ENCODE data around the gene SLTM.

Gene SLTM

DNA sequence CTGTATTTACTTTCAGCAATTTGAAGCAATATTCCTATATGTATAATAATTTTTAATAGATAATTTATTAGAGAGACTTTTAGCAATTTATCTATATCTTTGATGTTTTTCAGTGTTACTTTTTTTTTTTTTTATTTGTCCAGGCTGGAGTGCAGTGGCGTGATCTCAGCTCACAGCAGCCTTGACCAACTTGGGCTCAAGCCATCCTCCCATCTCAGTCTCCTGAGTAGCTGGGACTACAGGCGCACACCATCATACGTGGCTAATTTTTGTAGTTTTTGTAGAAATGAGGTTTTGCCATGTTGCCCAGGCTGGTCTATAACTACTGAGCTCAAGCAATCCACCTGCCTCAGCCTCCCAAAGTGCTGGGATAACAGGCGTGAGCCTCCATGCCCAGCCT, 25.3 kb upstream of the SLTM start:
- TF ChIP-seq FOXP2 (optimal IDR thresholded peaks at IDR 0.05; ENCODE audit: borderline replicate concordance, extremely low read depth, extremely low read length, insufficient read depth) = no peak
- no peak for TF ChIP-seq POLR2AphosphoS5 (IDR thresholded peaks at IDR 0.05; ENCODE audit: low read depth, low read length)
- TF ChIP-seq, protein P1, sequence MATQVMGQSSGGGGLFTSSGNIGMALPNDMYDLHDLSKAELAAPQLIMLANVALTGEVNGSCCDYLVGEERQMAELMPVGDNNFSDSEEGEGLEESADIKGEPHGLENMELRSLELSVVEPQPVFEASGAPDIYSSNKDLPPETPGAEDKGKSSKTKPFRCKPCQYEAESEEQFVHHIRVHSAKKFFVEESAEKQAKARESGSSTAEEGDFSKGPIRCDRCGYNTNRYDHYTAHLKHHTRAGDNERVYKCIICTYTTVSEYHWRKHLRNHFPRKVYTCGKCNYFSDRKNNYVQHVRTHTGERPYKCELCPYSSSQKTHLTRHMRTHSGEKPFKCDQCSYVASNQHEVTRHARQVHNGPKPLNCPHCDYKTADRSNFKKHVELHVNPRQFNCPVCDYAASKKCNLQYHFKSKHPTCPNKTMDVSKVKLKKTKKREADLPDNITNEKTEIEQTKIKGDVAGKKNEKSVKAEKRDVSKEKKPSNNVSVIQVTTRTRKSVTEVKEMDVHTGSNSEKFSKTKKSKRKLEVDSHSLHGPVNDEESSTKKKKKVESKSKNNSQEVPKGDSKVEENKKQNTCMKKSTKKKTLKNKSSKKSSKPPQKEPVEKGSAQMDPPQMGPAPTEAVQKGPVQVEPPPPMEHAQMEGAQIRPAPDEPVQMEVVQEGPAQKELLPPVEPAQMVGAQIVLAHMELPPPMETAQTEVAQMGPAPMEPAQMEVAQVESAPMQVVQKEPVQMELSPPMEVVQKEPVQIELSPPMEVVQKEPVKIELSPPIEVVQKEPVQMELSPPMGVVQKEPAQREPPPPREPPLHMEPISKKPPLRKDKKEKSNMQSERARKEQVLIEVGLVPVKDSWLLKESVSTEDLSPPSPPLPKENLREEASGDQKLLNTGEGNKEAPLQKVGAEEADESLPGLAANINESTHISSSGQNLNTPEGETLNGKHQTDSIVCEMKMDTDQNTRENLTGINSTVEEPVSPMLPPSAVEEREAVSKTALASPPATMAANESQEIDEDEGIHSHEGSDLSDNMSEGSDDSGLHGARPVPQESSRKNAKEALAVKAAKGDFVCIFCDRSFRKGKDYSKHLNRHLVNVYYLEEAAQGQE (IDR thresholded peaks at IDR 0.05; ENCODE audit: insufficient read depth in 1 of 2, low read depth in 2 of 2, low read length in 2 of 2) = no peak
- no peak for TF ChIP-seq TAF1 (IDR thresholded peaks at IDR 0.05; ENCODE audit: borderline replicate concordance, insufficient read depth, low read length)
- TF ChIP-seq SIN3A (IDR thresholded peaks at IDR 0.05; ENCODE audit: borderline replicate concordance, insufficient read depth, low read length) = no peak

DNA sequence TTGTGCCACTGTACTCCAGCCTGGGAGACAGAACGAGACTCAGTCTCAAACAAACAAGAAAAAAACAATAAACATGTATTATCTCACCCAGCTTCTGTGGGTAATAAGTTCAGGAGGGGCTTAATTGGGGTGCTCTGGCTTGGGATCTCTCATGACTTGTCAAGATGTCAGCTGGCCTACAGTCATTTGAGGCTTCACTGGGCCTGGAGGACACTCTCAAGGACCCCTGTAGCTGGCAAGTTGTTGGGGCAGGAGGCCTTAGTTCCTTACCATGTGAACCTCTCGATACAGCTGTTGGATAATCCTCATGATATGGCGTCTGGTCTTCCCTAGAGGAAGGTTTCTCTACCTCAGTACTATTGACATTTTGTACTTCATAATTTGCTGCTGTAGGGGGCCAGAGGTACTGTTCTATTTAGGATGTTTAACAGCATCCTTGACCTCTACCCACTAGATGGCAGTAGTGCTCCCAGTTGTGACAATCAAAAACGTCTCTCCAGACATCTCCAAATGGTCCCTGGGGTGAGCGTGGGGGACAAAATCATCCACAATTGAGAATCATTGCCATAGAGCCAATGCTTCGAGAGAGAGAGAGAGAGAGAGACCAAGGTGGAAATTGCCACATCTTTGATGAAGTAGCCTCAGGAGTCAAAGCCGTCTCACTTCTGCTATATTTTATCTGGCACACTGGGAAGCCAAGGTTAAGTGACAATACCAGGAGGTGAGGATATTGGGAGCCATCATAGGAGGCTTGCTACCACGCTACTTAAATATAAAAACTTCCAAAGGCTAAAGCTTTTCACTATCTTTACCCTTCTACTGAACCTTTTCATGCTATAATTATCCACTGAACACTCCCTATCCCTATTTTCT, 23.9 kb upstream of the SLTM start:
- TF ChIP-seq, protein P1 (IDR thresholded peaks at IDR 0.05; ENCODE audit: insufficient read depth in 1 of 2, low read depth in 2 of 2, low read length in 2 of 2) = no peak
- TF ChIP-seq SIN3A (IDR thresholded peaks at IDR 0.05; ENCODE audit: borderline replicate concordance, insufficient read depth, low read length) (no peak), FOXP2 (optimal IDR thresholded peaks at IDR 0.05; ENCODE audit: borderline replicate concordance, extremely low read depth, extremely low read length, insufficient read depth) (no peak), TAF1 (IDR thresholded peaks at IDR 0.05; ENCODE audit: borderline replicate concordance, insufficient read depth, low read length) (no peak), POLR2AphosphoS5 (IDR thresholded peaks at IDR 0.05; ENCODE audit: low read depth, low read length) (no peak)

DNA sequence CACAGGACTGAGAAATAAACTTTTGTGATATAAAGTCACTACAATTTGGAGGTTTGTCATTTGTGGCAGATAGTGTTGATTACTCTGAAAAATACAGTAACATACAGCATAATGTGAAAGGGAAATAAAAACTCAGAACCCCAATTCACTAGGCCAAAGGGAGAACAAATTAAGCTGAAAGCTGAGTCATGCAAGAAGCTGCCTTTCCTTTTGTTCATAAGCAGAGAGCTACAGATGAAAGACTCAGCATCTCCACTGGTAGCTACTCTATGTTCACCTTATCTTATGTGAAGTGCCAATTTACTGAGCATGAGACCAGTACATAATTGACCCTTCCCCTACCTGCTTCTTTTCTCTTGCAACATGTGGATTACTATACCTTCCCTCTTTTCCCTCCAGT, 19.3 kb upstream of the SLTM start:
- TF ChIP-seq SIN3A (IDR thresholded peaks at IDR 0.05; ENCODE audit: borderline replicate concordance, insufficient read depth, low read length) (no peak), TAF1 (IDR thresholded peaks at IDR 0.05; ENCODE audit: borderline replicate concordance, insufficient read depth, low read length) (no peak), POLR2AphosphoS5 (IDR thresholded peaks at IDR 0.05; ENCODE audit: low read depth, low read length) (no peak), FOXP2 (optimal IDR thresholded peaks at IDR 0.05; ENCODE audit: borderline replicate concordance, extremely low read depth, extremely low read length, insufficient read depth) (no peak)
- TF ChIP-seq, protein P1 (IDR thresholded peaks at IDR 0.05; ENCODE audit: insufficient read depth in 1 of 2, low read depth in 2 of 2, low read length in 2 of 2) = no peak

DNA sequence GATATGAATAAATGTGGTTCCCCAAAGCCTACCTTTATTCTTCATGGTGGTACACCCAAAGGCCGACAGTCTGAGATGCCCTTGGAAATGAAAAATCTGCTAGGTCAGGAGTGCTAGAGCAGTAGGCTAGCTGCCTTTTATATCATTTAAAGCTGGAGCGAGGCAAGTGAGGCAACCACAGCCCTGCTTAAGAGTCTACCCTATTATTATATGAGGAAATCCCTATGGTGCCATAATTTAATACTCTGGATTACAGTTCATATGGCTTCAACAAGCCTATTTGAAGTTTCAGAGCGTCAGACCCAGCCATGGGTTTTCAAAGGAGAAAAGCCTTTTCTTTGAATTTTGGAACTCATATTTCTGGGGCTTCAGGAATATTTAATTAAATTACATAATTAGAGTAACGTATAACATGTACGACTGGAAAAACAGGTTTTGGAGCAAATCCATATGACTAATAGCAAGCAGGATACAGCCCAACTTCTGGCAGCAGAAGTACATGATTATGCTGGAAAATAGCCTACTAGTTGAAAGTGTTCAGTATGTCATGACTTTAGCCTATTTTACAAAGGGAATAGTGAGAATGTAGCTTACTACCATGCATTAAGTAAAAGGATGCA, 18.0 kb upstream of the SLTM start:
- TF ChIP-seq TAF1 (IDR thresholded peaks at IDR 0.05; ENCODE audit: borderline replicate concordance, insufficient read depth, low read length) (no peak), FOXP2 (optimal IDR thresholded peaks at IDR 0.05; ENCODE audit: borderline replicate concordance, extremely low read depth, extremely low read length, insufficient read depth) (no peak), SIN3A (IDR thresholded peaks at IDR 0.05; ENCODE audit: borderline replicate concordance, insufficient read depth, low read length) (no peak), POLR2AphosphoS5 (IDR thresholded peaks at IDR 0.05; ENCODE audit: low read depth, low read length) (no peak)
- TF ChIP-seq, protein P1 (IDR thresholded peaks at IDR 0.05; ENCODE audit: insufficient read depth in 1 of 2, low read depth in 2 of 2, low read length in 2 of 2) = no peak

All from PFSK-1 (cell line).